Activated naive CD8-positive, alpha-beta T cell treated with anti-CD3 and anti-CD28 coated beads for 36 hours (primary cell): ENCODE data around the gene DLGAP3. TPM values are rescaled to one million over a fixed set of nuclear protein-coding genes. Genes with fewer than 3 reads are reported as not detected.
A peak's percentile ranks its signal among the peaks of the same experiment; 100 is the strongest.
"Not testable (repeated sequence)": the region's sequence is repeated elsewhere in the genome, so short reads cannot be mapped to it uniquely, and the experiment has no call there.

Source experiments
- DNase-seq: peaks from one replicate; pipeline ENCODE4 v3.0.0; 2021
- H3K27ac Mint-ChIP-seq: one replicate; pipeline ENCODE4 v1.8.0; 2022; ENCODE audit warnings: mild to moderate bottlenecking, moderate library complexity, mixed read lengths
- H3K27me3 Mint-ChIP-seq: one replicate; pipeline ENCODE4 v1.8.0; 2022; ENCODE audit warnings: mild to moderate bottlenecking, mixed read lengths
- H3K36me3 Mint-ChIP-seq: one replicate; pipeline ENCODE4 v1.8.0; 2021; ENCODE audit warnings: mild to moderate bottlenecking, mixed read lengths
- H3K4me1 Mint-ChIP-seq: one replicate; pipeline ENCODE4 v1.8.0; 2021; ENCODE audit warnings: mixed read lengths
- H3K4me3 Mint-ChIP-seq: one replicate; pipeline ENCODE4 v1.8.0; 2022; ENCODE audit warnings: mild to moderate bottlenecking, moderate library complexity, mixed read lengths
- H3K9me3 Mint-ChIP-seq: one replicate; pipeline ENCODE4 v1.8.0; 2022; ENCODE audit warnings: mixed read lengths
- total RNA-seq, 2 experiments: library from RNA; stranded (reverse); gene quantifications; one replicate each; pipeline ENCODE4 v1.2.3, GENCODE V29; 2021

Gene DLGAP3
- under 1 TPM; 0.74 to 0.91 TPM for total RNA-seq

DNA sequence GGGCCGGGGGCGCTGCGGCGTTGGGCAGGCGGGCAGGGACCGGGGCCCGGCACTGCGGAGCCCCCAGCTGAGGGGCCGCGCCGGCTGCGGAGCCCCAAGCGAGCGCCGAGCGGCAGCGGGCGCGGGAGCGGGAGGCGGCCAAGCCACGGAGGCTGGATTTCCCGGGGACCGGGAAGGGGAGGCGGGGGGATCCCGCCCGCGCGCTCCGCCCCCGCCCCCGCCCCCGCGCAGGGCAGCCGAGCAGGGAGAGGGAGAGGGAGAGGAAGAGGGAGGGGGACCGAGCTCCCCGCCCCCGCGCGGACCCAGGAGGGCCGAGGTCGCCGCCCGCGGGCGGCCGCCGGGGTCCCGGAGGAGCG lies at the start of gene DLGAP3:
TSS of gene DLGAP3 (minus strand) at position 154 of the 356 bp plus-strand sequence. CDS start 24,267 bp downstream, outside the sequence.
- DNase-seq: no peak
- H3K27ac Mint-ChIP-seq: no peak within 1 kb of the TSS

DNA sequence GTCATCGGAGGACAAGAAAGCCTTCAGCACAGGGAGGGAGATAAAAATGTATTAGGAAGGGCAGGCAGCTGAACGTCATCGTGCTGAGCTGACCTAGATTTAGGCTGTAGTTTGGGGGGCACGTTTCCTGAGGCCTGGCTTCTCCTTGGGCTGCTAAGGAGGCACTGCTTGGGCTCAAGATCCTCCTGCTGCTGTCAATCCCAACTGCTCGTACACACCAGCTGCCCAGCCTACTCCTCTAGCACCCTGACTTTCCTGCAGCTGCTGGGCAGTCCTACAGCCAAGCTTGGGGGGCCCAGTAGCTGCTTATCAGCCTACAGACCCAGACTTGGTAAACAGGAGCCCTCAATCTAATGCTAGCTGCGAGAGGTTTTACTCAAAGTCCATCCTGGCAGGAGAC lies 49.5 kb upstream of the DLGAP3 start:
- Mint-ChIP-seq H3K27me3 (no peaks in the 10 kb centered on the region), H3K27ac (no peak overlapping the region), H3K36me3 (peaks cover 18% of the 10 kb centered on the region), H3K4me1 (peaks cover 24% of the 10 kb centered on the region), H3K9me3 (peaks cover 2% of the 10 kb centered on the region), H3K4me3 (no peak overlapping the region)
- no peak for DNase-seq

More for the DNA sequence above, at the start of gene DLGAP3:
- Mint-ChIP-seq H3K27me3 (peaks cover 67% of the 10 kb centered on the region), H3K4me1 (peaks cover 7% of the 10 kb centered on the region), H3K9me3 (no peaks in the 10 kb centered on the region), H3K36me3 (peaks cover 2% of the 10 kb centered on the region), H3K4me3 (peak within 1 kb of the TSS; percentile 79)

- Mint-ChIP-seq H3K27ac (no peak overlapping the region), H3K4me3 (no peak overlapping the region), H3K4me1 (peaks cover 17% of the 10 kb centered on the region), H3K27me3 (no peaks in the 10 kb centered on the region), H3K9me3 (peaks cover 2% of the 10 kb centered on the region), H3K36me3 (peaks cover 18% of the 10 kb centered on the region)
- no peak for DNase-seq
Observed at GRCh38 chr1:34977858-34978257, 48.4 kb upstream of the DLGAP3 start.

GRCh38 chr1:34977210-34977471 lies 47.7 kb upstream of the DLGAP3 start:
- no peak for DNase-seq
- Mint-ChIP-seq H3K9me3 (peaks cover 2% of the 10 kb centered on the region), H3K4me3 (no peak overlapping the region), H3K27ac (no peak overlapping the region), H3K4me1 (peaks cover 15% of the 10 kb centered on the region), H3K27me3 (no peaks in the 10 kb centered on the region), H3K36me3 (peaks cover 13% of the 10 kb centered on the region)

DNA sequence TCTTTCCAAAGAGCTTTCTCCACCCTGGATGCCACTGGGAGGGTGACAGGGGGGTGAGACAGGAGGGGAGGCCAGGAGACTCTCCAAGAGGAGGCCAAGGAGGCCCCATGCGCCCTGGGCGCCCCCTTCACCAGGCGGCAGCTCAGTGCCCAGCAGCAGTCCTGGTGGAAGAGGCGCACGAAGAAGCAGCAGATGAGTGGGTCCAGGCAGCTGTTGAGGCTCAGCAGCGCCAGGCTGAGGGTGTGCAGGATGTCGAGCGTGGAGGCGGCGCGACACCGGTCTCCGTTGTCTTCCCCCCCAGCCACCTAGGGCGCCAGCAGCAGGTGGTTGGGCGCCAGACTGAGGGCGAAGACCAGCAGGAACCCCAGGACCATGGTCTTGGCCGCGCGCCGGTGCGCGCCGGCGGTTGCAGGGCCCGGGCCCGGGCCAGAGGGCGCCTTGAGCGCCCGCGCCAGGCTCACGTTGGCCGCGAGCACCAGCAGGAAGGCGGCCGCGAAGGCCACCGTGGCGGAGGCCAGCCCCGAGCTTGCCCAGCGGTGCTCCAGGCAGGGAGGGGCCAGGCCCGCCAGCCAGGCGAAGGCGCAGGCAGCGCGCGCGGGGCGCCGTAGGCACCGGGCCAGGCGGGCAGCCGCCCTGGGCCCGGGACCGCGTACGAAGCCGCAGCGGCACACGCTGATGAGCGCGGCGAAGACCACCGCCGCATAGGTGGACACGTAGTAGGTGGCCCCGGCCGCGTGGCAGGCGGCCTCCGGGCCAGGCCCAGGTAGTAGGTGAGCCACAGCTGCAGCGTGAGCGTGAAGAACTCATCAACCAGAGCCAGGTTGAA lies 47.1 kb upstream of the DLGAP3 start:
- Mint-ChIP-seq H3K27me3 (no peaks in the 10 kb centered on the region), H3K9me3 (peaks cover 2% of the 10 kb centered on the region)

GRCh38 chr1:34975771-34976170 lies 46.3 kb upstream of the DLGAP3 start:
- peaks cover 2% of the 10 kb centered on the region for H3K9me3 Mint-ChIP-seq
- peaks cover 9% of the 10 kb centered on the region for H3K36me3 Mint-ChIP-seq
- peaks cover 11% of the 10 kb centered on the region for H3K4me1 Mint-ChIP-seq
- H3K4me3 Mint-ChIP-seq: no peak overlapping the region
- H3K27me3 Mint-ChIP-seq: no peaks in the 10 kb centered on the region
- no peak overlapping the region for H3K27ac Mint-ChIP-seq
- DNase-seq: no peak

More for the DNA sequence above, 47.1 kb upstream of the DLGAP3 start:
- H3K36me3 Mint-ChIP-seq: peaks cover 9% of the 10 kb centered on the region
- no peak overlapping the region for H3K27ac Mint-ChIP-seq
- H3K4me1 Mint-ChIP-seq: peaks cover 13% of the 10 kb centered on the region
- no peak for DNase-seq
- no peak overlapping the region for H3K4me3 Mint-ChIP-seq

GRCh38 chr1:34975338-34975737 lies 45.9 kb upstream of the DLGAP3 start:
- Mint-ChIP-seq H3K36me3 (peaks cover 9% of the 10 kb centered on the region), H3K9me3 (peaks cover 2% of the 10 kb centered on the region), H3K27ac (no peak overlapping the region), H3K4me1 (peaks cover 7% of the 10 kb centered on the region), H3K4me3 (no peak overlapping the region), H3K27me3 (no peaks in the 10 kb centered on the region)
- no peak for DNase-seq

- peaks cover 6% of the 10 kb centered on the region for H3K4me1 Mint-ChIP-seq
- no peak overlapping the region for H3K4me3 Mint-ChIP-seq
- H3K36me3 Mint-ChIP-seq: peaks cover 9% of the 10 kb centered on the region
- H3K27me3 Mint-ChIP-seq: no peaks in the 10 kb centered on the region
- DNase-seq: no peak
- peaks cover 2% of the 10 kb centered on the region for H3K9me3 Mint-ChIP-seq
- H3K27ac Mint-ChIP-seq: no peak overlapping the region
Observed at GRCh38 chr1:34974626-34975025, 45.2 kb upstream of the DLGAP3 start.

DNA sequence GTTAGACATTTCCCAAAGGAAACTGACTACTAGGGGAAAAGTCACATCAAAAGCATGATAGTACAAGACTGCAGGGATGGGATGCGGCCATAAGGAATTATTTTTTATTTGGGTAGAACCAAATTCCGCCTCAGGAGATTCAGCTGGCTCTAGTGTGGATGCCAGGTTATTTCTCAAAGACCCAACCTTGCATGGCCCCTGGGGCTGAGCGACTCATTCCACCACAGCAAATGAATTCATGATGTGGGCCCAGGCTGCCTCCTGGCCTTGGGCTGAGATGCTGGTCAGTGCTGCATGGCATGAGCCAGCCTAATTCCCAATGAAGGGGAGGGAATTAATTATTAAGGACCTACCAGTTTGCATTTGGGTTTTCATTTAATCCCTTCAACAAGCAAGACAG lies 43.9 kb upstream of the DLGAP3 start:
- no peak overlapping the region for H3K4me3 Mint-ChIP-seq
- peaks cover 2% of the 10 kb centered on the region for H3K9me3 Mint-ChIP-seq
- no peak overlapping the region for H3K27ac Mint-ChIP-seq
- no peaks in the 10 kb centered on the region for H3K27me3 Mint-ChIP-seq
- no peak for DNase-seq
- peaks cover 4% of the 10 kb centered on the region for H3K4me1 Mint-ChIP-seq
- H3K36me3 Mint-ChIP-seq: peaks cover 9% of the 10 kb centered on the region

GRCh38 chr1:34970829-34971228 lies 41.4 kb upstream of the DLGAP3 start:
- Mint-ChIP-seq H3K36me3 (peaks cover 5% of the 10 kb centered on the region), H3K27ac (no peak overlapping the region), H3K9me3 (peaks cover 1% of the 10 kb centered on the region), H3K4me3 (no peak overlapping the region), H3K27me3 (no peaks in the 10 kb centered on the region), H3K4me1 (peaks cover 4% of the 10 kb centered on the region)
- no peak for DNase-seq

DNA sequence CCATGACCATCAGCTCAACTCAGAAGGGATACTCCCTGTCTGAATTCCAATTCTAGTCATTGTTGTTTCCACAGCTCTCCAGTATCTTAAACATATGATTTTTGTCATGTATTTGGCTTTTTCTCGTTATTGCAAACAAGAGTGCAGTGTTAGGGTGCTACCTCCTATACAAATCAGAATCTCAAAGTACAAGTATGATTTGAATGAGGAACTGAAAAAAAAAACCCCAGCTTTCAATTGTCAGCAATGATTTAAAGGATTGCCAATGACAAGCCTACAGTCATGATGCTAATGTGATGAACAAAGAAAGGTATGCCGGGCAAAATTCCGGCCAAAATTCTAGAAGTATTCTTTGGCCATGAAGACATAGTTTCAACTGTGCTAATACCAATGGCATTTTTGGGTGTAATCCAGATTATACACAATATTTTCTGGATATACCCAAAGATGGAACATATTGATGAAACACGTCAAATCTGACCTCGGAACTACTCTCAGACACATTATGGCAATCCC lies 40.8 kb upstream of the DLGAP3 start:
- peaks cover 4% of the 10 kb centered on the region for H3K4me1 Mint-ChIP-seq
- no peak overlapping the region for H3K27ac Mint-ChIP-seq
- no peak overlapping the region for H3K4me3 Mint-ChIP-seq
- no peaks in the 10 kb centered on the region for H3K27me3 Mint-ChIP-seq
- no peaks in the 10 kb centered on the region for H3K36me3 Mint-ChIP-seq
- H3K9me3 Mint-ChIP-seq: no peaks in the 10 kb centered on the region
- no peak for DNase-seq

DNA sequence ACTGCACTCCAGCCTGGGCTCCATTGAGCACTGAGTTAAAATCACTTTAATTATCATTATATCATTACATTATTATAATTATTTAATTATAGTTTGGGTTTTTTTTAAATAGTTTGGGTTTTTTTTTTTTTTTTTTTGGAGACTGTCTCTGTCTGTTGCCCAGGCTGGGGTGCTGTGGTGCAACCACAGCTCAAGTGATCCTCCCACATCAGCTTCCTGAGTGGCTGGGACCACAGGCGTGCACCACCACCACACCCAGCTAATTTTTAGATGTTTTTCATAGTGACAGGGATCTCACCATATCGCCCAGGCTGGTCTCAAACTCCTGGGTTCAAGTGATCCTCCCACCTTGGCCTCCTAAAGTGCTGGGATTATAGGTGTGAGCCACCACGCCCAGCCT lies 38.8 kb upstream of the DLGAP3 start:
- not testable (repeated sequence) for H3K27ac Mint-ChIP-seq, H3K36me3 Mint-ChIP-seq, H3K27me3 Mint-ChIP-seq, H3K9me3 Mint-ChIP-seq, DNase-seq, H3K4me1 Mint-ChIP-seq, H3K4me3 Mint-ChIP-seq

DNA sequence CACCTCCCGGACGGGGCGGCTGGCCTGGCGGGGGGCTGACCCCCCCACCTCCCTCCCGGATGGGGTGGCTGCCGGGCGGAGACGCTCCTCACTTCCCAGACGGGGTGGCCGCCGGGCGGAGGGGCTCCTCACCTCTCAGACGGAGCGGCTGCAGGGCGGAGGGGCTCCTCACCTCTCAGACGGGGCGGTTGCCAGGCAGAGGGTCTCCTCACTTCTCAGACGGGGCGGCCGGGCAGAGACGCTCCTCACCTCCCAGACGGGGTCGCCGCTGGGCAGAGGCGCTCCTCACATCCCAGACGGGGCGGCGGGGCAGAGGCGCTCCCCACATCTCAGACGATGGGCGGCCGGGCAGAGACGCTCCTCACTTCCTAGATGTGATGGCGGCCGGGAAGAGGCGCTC lies 38.2 kb upstream of the DLGAP3 start:
- not testable (repeated sequence) for H3K4me1 Mint-ChIP-seq, DNase-seq

GRCh38 chr1:34965597-34965996 lies 36.1 kb upstream of the DLGAP3 start:
- H3K36me3 Mint-ChIP-seq: no peaks in the 10 kb centered on the region
- no peaks in the 10 kb centered on the region for H3K27me3 Mint-ChIP-seq
- no peak overlapping the region for H3K27ac Mint-ChIP-seq

More for the DNA sequence above, 38.2 kb upstream of the DLGAP3 start:
- H3K9me3 Mint-ChIP-seq, H3K4me3 Mint-ChIP-seq, H3K36me3 Mint-ChIP-seq, H3K27me3 Mint-ChIP-seq, H3K27ac Mint-ChIP-seq: not testable (repeated sequence)

GRCh38 chr1:34950428-34950827 lies 21.0 kb upstream of the DLGAP3 start:
- Mint-ChIP-seq H3K36me3 (peaks cover 4% of the 10 kb centered on the region), H3K9me3 (no peaks in the 10 kb centered on the region), H3K4me3 (no peak overlapping the region), H3K27ac (no peak overlapping the region), H3K4me1 (no peaks in the 10 kb centered on the region), H3K27me3 (peaks cover 3% of the 10 kb centered on the region)
- DNase-seq: no peak

More at GRCh38 chr1:34965597-34965996, 36.1 kb upstream of the DLGAP3 start:
- Mint-ChIP-seq H3K4me3 (no peak overlapping the region), H3K4me1 (no peaks in the 10 kb centered on the region), H3K9me3 (no peaks in the 10 kb centered on the region)
- DNase-seq: no peak

DNA sequence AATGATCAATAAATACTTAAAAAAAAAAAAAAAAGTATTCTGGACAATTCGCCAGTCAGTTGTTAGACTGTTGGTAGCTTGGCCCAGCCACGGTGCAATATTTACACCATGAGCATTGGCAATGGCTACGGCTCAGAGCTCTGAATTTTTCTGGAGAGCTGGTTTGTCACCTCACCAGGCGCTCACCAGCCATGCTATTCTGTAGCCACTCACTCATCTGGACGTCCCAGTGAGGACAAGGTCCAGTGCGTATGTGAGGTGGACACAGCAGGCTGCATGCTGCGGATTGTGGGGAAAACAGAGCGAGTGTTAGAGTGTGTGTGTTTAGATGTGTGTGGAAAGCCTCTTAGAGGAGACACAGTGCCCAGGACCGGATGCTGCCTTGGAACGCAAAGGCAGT lies 19.3 kb upstream of the DLGAP3 start:
- not testable (repeated sequence) for H3K9me3 Mint-ChIP-seq, DNase-seq, H3K27me3 Mint-ChIP-seq, H3K36me3 Mint-ChIP-seq, H3K4me1 Mint-ChIP-seq, H3K27ac Mint-ChIP-seq, H3K4me3 Mint-ChIP-seq
